Occipital lobe (tissue), 2 donors: ENCODE results near the gene KANSL3. TPM values are rescaled to one million over a fixed set of nuclear protein-coding genes. Genes with fewer than 3 reads are reported as not detected.
"Not testable (repeated sequence)": the region's sequence is repeated elsewhere in the genome, so short reads cannot be mapped to it uniquely, and the experiment has no call there.

Experiments
- DNase-seq: peaks from one replicate; lab custom pipeline; 2025; lab: John Stamatoyannopoulos, UW
- total RNA-seq: library from RNA; depleted of rRNA; stranded (reverse); fragments of >200 nt; gene quantifications from one replicate; pipeline ENCODE4 v1.2.3, GENCODE V29; 2014

KANSL3 gene
- total RNA-seq, 1 donor from 2014 or later = 32.1 TPM

- DNase-seq = no peak
Observed at GRCh38 chr2:96655526-96655925, 17.4 kb upstream of the KANSL3 start.

- not testable (repeated sequence) for DNase-seq
Observed at GRCh38 chr2:96654791-96655190, 16.7 kb upstream of the KANSL3 start.

GRCh38 chr2:96651793-96652192 is 13.7 kb upstream of the KANSL3 start:
- no peak for DNase-seq

GRCh38 chr2:96649342-96649741 is 11.2 kb upstream of the KANSL3 start:
- DNase-seq = no peak

- no peak for DNase-seq
Observed at GRCh38 chr2:96648306-96648930, 10.3 kb upstream of the KANSL3 start.

GRCh38 chr2:96647681-96648080 is 9.6 kb upstream of the KANSL3 start:
- DNase-seq = no peak

- peak; percentile 47 for DNase-seq
Observed at GRCh38 chr2:96642564-96643360, 4.7 kb upstream of the KANSL3 start, which contains the start of gene FER1L5. TSS of gene FER1L5 (plus strand) at chr2:96642764. CDS start at chr2:96642837, 73 bp downstream.

GRCh38 chr2:96637385-96638143 is 548 bp downstream of the KANSL3 start:
- no peak for DNase-seq

GRCh38 chr2:96636551-96637171 is 1.5 kb downstream of the KANSL3 start:
- no peak for DNase-seq

- DNase-seq = no peak
Observed at GRCh38 chr2:96633641-96634040, 4.5 kb downstream of the KANSL3 start.

- DNase-seq = no peak
Observed at GRCh38 chr2:96631804-96632435, 6.2 kb downstream of the KANSL3 start.

GRCh38 chr2:96626553-96626942 is 11.6 kb downstream of the KANSL3 start:
- DNase-seq = no peak

GRCh38 chr2:96625571-96626552 is 12.2 kb downstream of the KANSL3 start:
- no peak for DNase-seq

GRCh38 chr2:96623116-96623515 is 15.0 kb downstream of the KANSL3 start:
- no peak for DNase-seq

GRCh38 chr2:96622544-96622943 is 15.6 kb downstream of the KANSL3 start:
- no peak for DNase-seq

GRCh38 chr2:96618596-96619283 is 19.4 kb downstream of the KANSL3 start:
- DNase-seq = no peak

GRCh38 chr2:96617012-96617411 is 21.1 kb downstream of the KANSL3 start:
- no peak for DNase-seq

GRCh38 chr2:96616535-96616934 is 21.6 kb downstream of the KANSL3 start:
- no peak for DNase-seq

- no peak for DNase-seq
Observed at GRCh38 chr2:96616128-96616527, 22.0 kb downstream of the KANSL3 start.
